Adrenal gland (tissue), 12 donors: ENCODE results near the gene SOX12. TPM values are rescaled to one million over a fixed set of nuclear protein-coding genes. Genes with fewer than 3 reads are reported as not detected.

Experiments
- DNase-seq, 7 donors: peaks; one replicate each; pipeline ENCODE4 v3.0.0-alpha.2; 2019 to 2020
- H3K27ac ChIP-seq, 5 donors: fragments of 200-600 bp; sonication (generic) in 4 of 5; 1 replicate in 3 of 5; 2 replicates in 2 of 5; pipeline versions ENCODE4 v1.5.1 to v1.8.0; 2016 to 2020; ENCODE audit warnings: mild to moderate bottlenecking in 1 of 5
- H3K27me3 ChIP-seq: fragments of 200-600 bp; 2 replicates; pipeline ENCODE4 v1.8.0; 2021
- H3K36me3 ChIP-seq, 2 donors: fragments of 200-600 bp; replicated peaks in 1 of 2; 1 replicate in 1 of 2; 2 replicates in 1 of 2; pipeline versions ENCODE4 v1.5.1 to v1.8.0; 2018 to 2022
- H3K4me1 ChIP-seq, 2 donors: fragments of 200-600 bp; replicated peaks in 1 of 2; 1 replicate in 1 of 2; 2 replicates in 1 of 2; pipeline versions ENCODE4 v1.5.1 to v1.8.0; 2018 to 2021
- H3K4me3 ChIP-seq, 4 donors: fragments of 200-600 bp; sonication (generic) in 3 of 4; one replicate each; pipeline ENCODE4 v1.5.1; 2016 to 2018
- H3K9me3 ChIP-seq, 3 donors: fragments of 200-600 bp; sonication (generic) in 1 of 3; replicated peaks in 1 of 3; 1 replicate in 2 of 3; 2 replicates in 1 of 3; pipeline versions ENCODE4 v1.5.1 to v1.8.0; 2016 to 2021
- POLR2A ChIP-seq, 2 donors: fragments of 450-650 bp; IDR thresholded peaks; one replicate each; pipeline ENCODE4 v1.6.1; 2017; ENCODE audit warnings: antibody characterized with exemption in 2 of 2, mild to moderate bottlenecking in 2 of 2, moderate library complexity in 1 of 2
- WGBS, 4 donors: extraction: QIAGEN DNeasy Blood & Tissue Kit in 2 of 4; methylation state at CpG; one replicate each; pipeline versions ENCODE4 v1.1.5 to v1.1.7; 2013 to 2017; 5-methylcytosine and 5-hydroxymethylcytosine counted together
- intact Hi-C, 2 donors: fragments of 100-400 bp; cut with DNase I; formaldehyde crosslinking; loops; one replicate each; pipeline versions ENCODE4 v1.14.1 to v1.15.0; 2022 to 2023
- polyA plus RNA-seq, 3 donors: library from polyadenylated mRNA; stranded (reverse); fragments of 200-250 nt in 2 of 3; fragments of 350-450 nt in 1 of 3; fragmentation: Illumina TruSeq in 1 of 3; extraction: RNeasy Lipid Tissue Mini Kit (QIAGEN cat#74804) in 1 of 3; gene quantifications; one replicate each; pipeline ENCODE4 v1.2.3, GENCODE V29; 2013 to 2014
- total RNA-seq, 9 donors: library from RNA; depleted of rRNA in 4 of 9; stranded (reverse); fragments of >200 nt in 4 of 9; fragments of 120-200 nt in 1 of 9; fragmentation: NEBNext Ultra II Directional in 1 of 9; extraction: Animal tissue kit (Norgen Biotek cat#: 25700) in 1 of 9; gene quantifications; one replicate each; pipeline versions ENCODE4 v1.1.0 to v1.2.4, GENCODE V29; 2013 to 2023
- TF ChIP-seq, protein P1 (sequence below), 6 experiments: fragments of 450-650 bp in 4 of 6; fragments of 200-600 bp in 2 of 6; sonication (generic) in 1 of 6; IDR thresholded peaks; 1 replicate in 5 of 6; 2 replicates in 1 of 6; pipeline versions ENCODE4 v1.5.1 to v1.8.0; 2016 to 2021; ENCODE audit warnings: antibody characterized with exemption in 6 of 6, mild to moderate bottlenecking in 2 of 6, moderate library complexity in 1 of 6
- donor health status: healthy with polysubstance abuse.
- donor health status: Bipolar disorder and iron deficiency.
- donor health status: DM: yes; HTN: yes; CAD: no.
- donor health status: DM: no; HTN: no; CAD: no.
- donor health status: DM: no; HTN: no; CAD: no.
- donor health status: DM: yes; HTN: yes; CAD: no.

SOX12 gene
- total and polyA plus RNA-seq, 12 donors, result 2.0 to 38.8 (median 11.2) TPM

DNA sequence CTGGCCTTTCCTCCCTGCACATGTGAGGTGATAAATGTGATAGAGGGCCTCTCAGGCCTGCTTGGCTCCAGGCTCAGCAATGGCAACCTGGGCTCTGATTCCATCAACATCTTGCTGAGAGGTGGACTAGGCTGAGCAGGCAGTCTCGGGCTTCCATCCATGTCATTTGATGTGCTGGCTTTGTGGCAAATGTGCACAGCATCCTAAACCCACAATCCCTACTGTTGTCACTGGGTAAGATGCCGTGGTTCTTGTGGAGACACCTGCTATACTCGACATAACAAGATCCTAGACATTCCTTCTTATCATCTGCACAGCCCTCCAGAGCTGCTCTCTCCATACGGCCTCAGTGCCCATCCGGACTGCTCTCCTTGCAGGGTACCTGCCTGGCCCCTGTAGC is 30.8 kb upstream of the SOX12 start:
- no peak overlapping the region for H3K4me3 ChIP-seq
- no peaks in the 10 kb centered on the region for H3K36me3 ChIP-seq
- no peak for TF ChIP-seq POLR2A (IDR thresholded peaks at IDR 0.05)
- TF ChIP-seq, protein P1, sequence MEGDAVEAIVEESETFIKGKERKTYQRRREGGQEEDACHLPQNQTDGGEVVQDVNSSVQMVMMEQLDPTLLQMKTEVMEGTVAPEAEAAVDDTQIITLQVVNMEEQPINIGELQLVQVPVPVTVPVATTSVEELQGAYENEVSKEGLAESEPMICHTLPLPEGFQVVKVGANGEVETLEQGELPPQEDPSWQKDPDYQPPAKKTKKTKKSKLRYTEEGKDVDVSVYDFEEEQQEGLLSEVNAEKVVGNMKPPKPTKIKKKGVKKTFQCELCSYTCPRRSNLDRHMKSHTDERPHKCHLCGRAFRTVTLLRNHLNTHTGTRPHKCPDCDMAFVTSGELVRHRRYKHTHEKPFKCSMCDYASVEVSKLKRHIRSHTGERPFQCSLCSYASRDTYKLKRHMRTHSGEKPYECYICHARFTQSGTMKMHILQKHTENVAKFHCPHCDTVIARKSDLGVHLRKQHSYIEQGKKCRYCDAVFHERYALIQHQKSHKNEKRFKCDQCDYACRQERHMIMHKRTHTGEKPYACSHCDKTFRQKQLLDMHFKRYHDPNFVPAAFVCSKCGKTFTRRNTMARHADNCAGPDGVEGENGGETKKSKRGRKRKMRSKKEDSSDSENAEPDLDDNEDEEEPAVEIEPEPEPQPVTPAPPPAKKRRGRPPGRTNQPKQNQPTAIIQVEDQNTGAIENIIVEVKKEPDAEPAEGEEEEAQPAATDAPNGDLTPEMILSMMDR (IDR thresholded peaks at IDR 0.05), result no peak
- H3K27ac ChIP-seq, result no peak overlapping the region
- H3K27me3 ChIP-seq, result no peaks in the 10 kb centered on the region
- DNase-seq, result no peak
- no peaks in the 10 kb centered on the region for H3K9me3 ChIP-seq
- H3K4me1 ChIP-seq, result peaks cover 23 to 30% of the 10 kb centered on the region in 2 donors
- intact Hi-C loops, result no loop called here
- WGBS, 4 donors, result 86 to 93% (median 88%) methylated on average over 5 of the region's 5 CpGs

DNA sequence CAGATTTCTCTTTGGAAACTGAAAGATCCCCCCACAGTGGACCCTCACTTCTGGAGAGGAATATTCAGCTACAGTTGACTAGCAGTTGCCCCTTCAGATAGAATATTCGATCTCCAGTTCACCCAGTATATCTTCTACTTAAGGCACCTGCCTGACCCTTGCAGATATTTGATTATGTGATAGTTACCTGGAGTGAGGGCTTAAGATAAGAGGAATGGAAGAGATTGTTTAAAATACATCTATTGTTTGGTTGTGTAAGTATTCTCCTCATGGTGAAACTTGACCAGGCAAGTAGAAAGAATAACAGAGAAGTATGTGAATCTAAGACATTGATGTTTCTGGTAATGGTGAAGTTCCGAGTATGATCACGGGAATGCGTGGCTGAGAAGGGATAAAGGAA is 29.5 kb upstream of the SOX12 start:
- no peak for TF ChIP-seq POLR2A (IDR thresholded peaks at IDR 0.05)
- TF ChIP-seq, protein P1 (IDR thresholded peaks at IDR 0.05), result no peak
- WGBS, 4 donors, result 91 to 96% (median 94%) methylated on average over 4 of the region's 4 CpGs
- H3K27ac ChIP-seq, result no peak overlapping the region

DNA sequence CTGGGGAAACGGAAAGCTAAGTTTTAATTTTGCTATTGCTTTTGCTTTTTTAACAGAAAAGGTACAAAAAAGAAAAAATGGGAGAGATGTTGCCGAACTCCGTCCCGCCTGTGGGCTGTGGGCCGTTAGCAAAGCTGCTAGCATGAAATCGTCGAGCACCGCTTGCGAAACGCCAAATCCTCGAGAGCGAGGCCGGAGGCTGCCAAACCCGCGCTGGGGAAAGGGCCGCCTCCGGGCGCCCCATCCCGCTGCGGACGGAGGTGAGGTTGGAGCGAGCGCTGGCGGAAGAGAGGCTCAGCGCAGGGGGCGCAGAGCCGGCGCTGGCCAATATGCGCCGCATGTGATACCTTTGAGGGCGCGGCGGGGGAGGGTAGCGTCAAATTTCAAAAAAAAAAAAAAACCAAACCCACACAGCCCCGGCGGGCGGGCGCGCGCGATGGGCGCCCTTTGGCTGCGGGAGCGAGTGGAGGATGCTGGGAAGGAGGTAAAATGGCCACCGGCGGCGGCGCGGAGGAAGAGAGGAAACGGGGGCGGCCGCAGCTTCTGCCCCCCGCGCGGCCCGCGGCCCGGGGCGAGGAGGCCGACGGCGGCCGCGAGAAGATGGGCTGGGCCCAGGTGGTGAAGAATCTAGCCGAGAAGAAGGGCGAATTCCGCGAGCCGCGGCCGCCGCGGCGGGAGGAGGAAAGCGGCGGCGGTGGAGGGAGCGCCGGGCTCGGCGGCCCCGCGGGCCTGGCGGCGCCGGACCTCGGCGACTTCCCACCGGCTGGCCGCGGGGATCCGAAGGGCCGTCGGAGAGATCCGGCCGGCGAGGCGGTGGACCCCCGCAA is 28.0 kb upstream of the SOX12 start, which contains the start of gene ZCCHC3:
Gene ZCCHC3 (plus strand): TSS at position 473 of the 827 bp plus-strand sequence. CDS start 17 bp downstream, at position 490.
- H3K9me3 ChIP-seq, result no peaks in the 10 kb centered on the region
- peak within 1 kb of the TSS; percentile 88 to 100 (median 98) for H3K27ac ChIP-seq
- TF ChIP-seq, protein P1 (IDR thresholded peaks at IDR 0.05), result peak in 3 of 6 experiments; percentile 12 to 20 (median 18)
- TF ChIP-seq POLR2A (IDR thresholded peaks at IDR 0.05), result peak; percentile 62 to 74
- intact Hi-C loops, result no loop called here
- 0% methylated on average over 47 to 98 of the region's 99 CpGs for WGBS, 4 donors
- peak; percentile 87 to 94 (median 92) for DNase-seq
- H3K4me1 ChIP-seq, result peaks cover 40% of the 10 kb centered on the region in 2 donors
- H3K27me3 ChIP-seq, result no peaks in the 10 kb centered on the region
- no peaks in the 10 kb centered on the region for H3K36me3 ChIP-seq
- peak within 1 kb of the TSS; percentile 14 to 94 (median 70) for H3K4me3 ChIP-seq

More for the DNA sequence above, 29.5 kb upstream of the SOX12 start:
- Histone ChIP-seq H3K9me3 (no peaks in the 10 kb centered on the region), H3K4me3 (no peak overlapping the region), H3K36me3 (no peaks in the 10 kb centered on the region), H3K4me1 (peaks cover 30 to 36% of the 10 kb centered on the region in 2 donors), H3K27me3 (no peaks in the 10 kb centered on the region)
- DNase-seq, result no peak
- intact Hi-C loops, result no loop called here

DNA sequence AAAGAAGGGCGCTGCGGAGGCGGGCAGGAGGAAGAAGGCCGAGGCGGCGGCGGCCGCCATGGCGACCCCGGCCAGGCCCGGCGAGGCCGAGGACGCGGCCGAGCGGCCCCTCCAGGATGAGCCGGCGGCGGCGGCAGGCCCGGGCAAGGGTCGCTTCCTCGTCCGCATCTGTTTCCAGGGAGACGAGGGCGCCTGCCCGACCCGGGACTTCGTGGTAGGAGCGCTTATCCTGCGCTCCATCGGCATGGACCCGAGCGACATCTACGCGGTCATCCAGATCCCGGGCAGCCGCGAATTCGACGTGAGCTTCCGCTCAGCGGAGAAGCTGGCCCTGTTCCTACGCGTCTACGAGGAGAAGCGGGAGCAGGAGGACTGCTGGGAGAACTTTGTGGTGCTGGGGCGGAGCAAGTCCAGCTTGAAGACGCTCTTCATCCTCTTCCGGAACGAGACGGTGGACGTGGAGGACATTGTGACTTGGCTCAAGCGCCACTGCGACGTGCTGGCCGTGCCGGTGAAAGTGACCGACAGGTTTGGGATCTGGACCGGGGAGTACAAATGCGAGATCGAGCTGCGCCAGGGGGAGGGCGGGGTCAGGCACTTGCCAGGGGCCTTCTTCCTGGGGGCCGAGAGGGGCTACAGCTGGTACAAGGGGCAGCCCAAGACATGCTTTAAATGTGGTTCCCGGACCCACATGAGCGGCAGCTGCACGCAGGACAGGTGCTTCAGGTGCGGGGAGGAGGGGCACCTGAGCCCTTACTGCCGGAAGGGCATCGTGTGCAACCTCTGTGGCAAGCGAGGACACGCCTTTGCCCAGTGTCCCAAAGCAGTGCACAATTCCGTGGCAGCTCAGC is 27.2 kb upstream of the SOX12 start:
- 0 to 1% (median 0%) methylated on average over 28 to 75 of the region's 75 CpGs for WGBS, 4 donors
- peak overlapping the region; percentile 14 to 94 (median 70) for H3K4me3 ChIP-seq
- H3K36me3 ChIP-seq, result no peaks in the 10 kb centered on the region
- DNase-seq, result peak; percentile 66 to 84 (median 75)
- TF ChIP-seq, protein P1 (IDR thresholded peaks at IDR 0.05), result no peak
- TF ChIP-seq POLR2A (IDR thresholded peaks at IDR 0.05), result peak; percentile 62 to 75
- peaks cover 40 to 41% of the 10 kb centered on the region in 2 donors for H3K4me1 ChIP-seq
- no peaks in the 10 kb centered on the region for H3K9me3 ChIP-seq
- intact Hi-C loops, result no loop called here
- no peaks in the 10 kb centered on the region for H3K27me3 ChIP-seq
- H3K27ac ChIP-seq, result peak overlapping the region; percentile 88 to 100 (median 98)
